Measurements from ENCODE around the gene SRGAP2B.
A peak's percentile ranks its signal among the peaks of the same experiment; 100 is the strongest.
"Not testable (repeated sequence)": the region's sequence is repeated elsewhere in the genome, so short reads cannot be mapped to it uniquely, and the experiment has no call there.

Gene SRGAP2B

DNA sequence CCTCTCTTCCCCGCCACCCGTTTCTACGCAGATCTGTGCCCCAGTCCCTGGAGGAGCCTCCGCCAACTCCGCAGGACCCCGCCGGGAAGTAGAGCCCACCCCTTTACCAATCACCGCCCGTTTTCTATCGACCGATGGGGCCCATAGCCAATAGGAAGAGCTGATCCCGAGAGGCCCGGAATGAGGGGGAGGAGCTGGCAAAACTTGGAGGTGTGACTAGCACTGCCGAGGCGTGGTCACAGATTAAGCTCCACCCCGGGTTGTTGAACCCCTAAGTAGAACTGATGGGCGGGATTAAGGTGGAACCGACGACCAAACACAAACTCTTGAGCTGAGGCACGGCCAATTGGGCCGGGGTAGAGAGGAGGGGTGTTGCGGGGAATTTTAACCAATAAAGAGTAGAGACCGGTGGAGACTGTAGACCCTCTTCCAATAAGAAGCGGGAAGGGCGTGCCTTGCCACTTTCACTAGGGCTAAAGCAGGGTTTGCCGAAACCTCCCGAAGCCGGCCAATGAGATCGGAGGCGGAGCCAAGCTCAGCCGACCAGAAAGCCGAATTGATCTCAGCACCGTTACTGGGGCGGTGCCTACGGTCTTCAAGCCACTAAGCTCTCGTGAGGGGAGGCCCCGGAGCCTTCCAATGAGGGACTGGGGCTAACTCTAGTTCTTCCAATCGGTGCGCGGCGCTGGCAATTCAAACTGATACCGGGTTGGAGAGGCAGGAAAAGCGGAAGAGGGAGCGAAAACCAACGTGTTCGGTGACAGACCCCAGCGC is at the start of gene SRGAP2B, which contains the start of gene FAM72D:
Gene SRGAP2B, minus strand, starts transcription at position 45 of the 774 bp plus-strand sequence. CDS start 2,427 bp downstream, outside the sequence.
Gene FAM72D, plus strand, starts transcription at position 691 of the 774 bp plus-strand sequence. CDS start 874 bp downstream, outside the sequence.
- H3K4me3 ChIP-seq = peak within 1 kb of the TSS; percentile 60
- not testable (repeated sequence) for DNase-seq (ENCODE audit: low read depth, low spot score); H3K27ac ChIP-seq; H3K9ac ChIP-seq (ENCODE audit: insufficient read length); H3K36me3 ChIP-seq (ENCODE audit: insufficient read depth, low read length); H3K9me3 ChIP-seq (ENCODE audit: low read depth, low read length)

DNA sequence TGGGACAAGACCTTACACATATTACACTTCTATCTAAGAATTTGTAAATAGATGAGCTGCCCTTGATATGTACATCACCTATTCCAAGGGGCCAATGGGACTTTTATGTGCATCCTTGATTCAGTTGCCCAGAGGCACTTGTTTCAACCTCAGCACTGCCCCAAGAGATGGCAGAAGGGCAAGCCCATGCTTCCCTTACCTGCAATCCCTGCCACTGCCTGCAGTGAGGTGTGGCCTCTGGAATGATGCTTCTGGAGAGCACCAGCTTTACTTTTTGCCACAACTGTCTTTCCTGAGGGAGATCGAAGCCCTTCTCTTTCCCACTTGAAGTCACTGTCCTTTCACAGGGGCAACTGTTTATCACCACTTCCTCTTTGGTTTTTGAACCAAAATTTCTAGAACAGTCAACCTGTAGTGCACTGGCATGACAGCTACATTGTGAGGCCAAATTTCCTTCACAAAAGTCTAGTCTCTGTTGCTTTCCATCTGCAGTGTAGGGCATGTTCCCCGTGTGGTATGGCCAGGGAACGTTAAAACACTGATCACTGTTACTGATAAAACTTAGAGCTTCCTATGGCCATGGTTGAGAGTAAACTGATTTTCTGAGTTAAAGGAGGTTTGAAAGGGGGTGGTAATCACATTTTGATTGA is 49.3 kb upstream of the SRGAP2B start:
- not testable (repeated sequence) for H3K27ac ChIP-seq; H3K9ac ChIP-seq (ENCODE audit: insufficient read length); H3K9me3 ChIP-seq (ENCODE audit: low read depth, low read length); H3K36me3 ChIP-seq (ENCODE audit: insufficient read depth, low read length); H3K4me3 ChIP-seq; DNase-seq (ENCODE audit: low read depth, low spot score)

DNA sequence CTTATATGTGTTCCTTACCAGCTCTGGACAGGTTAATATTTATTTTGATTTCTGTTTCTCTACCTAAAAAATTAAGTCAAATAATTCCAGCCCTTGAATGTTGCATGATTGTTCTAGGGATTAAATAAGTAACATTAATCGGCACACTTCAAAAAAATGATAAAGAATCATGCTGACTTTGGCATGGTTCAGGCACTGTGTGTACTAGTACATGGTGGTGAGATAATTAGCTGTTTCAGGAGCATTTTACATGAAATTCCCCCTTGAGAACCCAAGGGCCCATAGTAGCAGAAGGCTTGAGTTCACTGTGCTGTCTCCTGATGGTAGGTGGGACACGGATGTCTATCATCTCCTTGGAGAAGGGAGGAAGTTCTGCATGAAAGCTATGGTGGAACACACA is 45.4 kb upstream of the SRGAP2B start:
- not testable (repeated sequence) for H3K36me3 ChIP-seq (ENCODE audit: insufficient read depth, low read length); H3K9ac ChIP-seq (ENCODE audit: insufficient read length); DNase-seq (ENCODE audit: low read depth, low spot score); H3K9me3 ChIP-seq (ENCODE audit: low read depth, low read length); H3K4me3 ChIP-seq; H3K27ac ChIP-seq

DNA sequence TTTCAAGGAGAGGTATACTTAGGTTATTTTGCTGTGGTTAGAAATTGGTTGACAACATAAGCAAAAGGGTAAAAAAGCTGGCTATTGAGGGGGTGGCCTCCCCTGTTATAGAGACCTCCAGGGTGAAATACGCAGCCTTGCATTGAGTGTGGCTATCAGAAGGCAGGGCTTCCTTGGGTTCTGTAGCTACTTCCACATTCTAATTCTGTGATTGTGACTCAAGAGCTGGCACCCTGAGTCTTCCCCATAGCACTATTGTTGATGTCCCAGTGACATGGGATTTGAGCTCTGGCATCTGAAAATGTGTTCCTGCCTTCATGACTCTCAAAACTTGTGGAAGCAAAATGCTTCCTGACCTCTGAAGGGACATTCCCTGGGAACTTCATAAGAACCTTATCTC is 39.3 kb upstream of the SRGAP2B start:
- H3K27ac ChIP-seq; DNase-seq (ENCODE audit: low read depth, low spot score); H3K4me3 ChIP-seq; H3K9me3 ChIP-seq (ENCODE audit: low read depth, low read length); H3K36me3 ChIP-seq (ENCODE audit: insufficient read depth, low read length); H3K9ac ChIP-seq (ENCODE audit: insufficient read length): not testable (repeated sequence)

DNA sequence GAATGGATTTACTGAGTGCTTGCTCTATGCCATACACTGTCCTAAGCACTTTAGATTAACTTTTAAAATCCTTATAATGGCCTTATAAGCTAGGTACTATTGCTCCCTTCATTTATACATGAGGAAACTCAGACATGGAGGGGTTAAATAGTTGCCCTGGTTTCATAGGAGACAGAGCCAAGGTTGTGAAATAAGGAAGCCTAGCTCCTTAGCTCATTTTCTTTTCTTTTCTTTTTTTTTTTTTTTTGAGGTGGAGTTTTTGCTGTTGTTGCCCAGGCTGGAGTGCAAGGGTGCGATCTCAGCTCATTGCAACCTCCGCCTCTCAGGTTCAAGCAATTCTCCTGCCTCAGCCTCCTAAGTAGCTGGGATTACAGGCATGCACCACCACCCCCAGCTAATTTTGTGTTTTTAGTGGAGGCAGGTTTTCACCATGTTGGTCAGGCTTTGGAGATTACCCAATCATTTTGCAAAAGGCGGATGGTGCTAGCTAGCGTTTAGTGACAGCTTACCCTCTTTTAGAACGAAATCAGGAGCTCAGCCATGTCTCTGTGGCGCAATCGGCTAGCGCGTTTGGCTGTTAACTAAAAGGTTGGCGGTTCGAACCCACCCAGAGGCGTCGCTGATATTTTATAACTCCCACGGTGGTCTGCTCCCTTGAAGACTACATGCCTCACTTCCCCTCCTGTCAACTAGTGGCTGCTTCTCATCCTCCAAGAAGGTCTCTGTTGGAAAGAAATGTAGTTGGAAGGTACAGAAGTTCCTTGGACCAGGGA is 33.8 kb upstream of the SRGAP2B start:
- not testable (repeated sequence) for H3K27ac ChIP-seq; DNase-seq (ENCODE audit: low read depth, low spot score); H3K4me3 ChIP-seq

DNA sequence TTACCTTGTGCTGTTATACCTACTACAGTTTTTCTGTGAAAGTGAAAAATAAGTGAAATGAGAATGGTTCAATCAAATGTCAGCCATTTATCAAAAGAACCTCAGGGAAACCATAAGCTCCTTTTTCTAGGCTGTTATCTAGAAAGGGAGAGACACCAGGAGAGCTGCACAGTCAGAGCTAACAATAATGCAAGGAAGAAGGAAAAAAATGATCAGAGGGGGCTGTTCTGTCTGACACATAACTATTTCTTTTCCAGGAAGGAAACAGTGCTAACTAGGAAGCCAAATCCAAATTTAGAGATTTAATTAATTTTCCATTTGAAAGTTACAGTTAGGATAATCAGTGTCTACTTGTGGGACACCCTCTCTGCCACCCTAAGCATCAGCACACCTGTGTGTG is 32.0 kb upstream of the SRGAP2B start:
- H3K27ac ChIP-seq; H3K9me3 ChIP-seq (ENCODE audit: low read depth, low read length); DNase-seq (ENCODE audit: low read depth, low spot score); H3K9ac ChIP-seq (ENCODE audit: insufficient read length); H3K4me3 ChIP-seq; H3K36me3 ChIP-seq (ENCODE audit: insufficient read depth, low read length): not testable (repeated sequence)

More for the DNA sequence above, 33.8 kb upstream of the SRGAP2B start:
- H3K9ac ChIP-seq (ENCODE audit: insufficient read length); H3K36me3 ChIP-seq (ENCODE audit: insufficient read depth, low read length); H3K9me3 ChIP-seq (ENCODE audit: low read depth, low read length): not testable (repeated sequence)

DNA sequence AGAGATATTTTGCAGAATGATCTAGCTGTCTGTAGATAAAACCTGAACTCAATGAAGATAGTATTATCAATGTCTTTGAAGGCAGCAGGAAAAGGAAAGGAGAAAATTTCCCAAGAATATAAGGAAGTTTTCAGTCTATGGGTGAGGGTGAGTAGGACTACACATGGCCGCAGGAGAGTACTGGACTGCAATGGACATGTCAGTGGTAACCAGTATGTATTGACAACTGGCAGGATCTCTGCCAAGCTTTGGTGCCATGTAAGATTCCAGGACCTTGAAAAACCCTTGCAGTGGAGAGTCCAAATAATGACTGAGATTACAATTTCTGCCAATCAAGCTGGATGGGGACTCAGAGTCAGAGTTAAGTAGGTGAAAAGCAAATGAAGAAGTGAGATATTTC is 30.0 kb upstream of the SRGAP2B start:
- not testable (repeated sequence) for H3K36me3 ChIP-seq (ENCODE audit: insufficient read depth, low read length); H3K4me3 ChIP-seq; H3K9ac ChIP-seq (ENCODE audit: insufficient read length); H3K9me3 ChIP-seq (ENCODE audit: low read depth, low read length); H3K27ac ChIP-seq; DNase-seq (ENCODE audit: low read depth, low spot score)

DNA sequence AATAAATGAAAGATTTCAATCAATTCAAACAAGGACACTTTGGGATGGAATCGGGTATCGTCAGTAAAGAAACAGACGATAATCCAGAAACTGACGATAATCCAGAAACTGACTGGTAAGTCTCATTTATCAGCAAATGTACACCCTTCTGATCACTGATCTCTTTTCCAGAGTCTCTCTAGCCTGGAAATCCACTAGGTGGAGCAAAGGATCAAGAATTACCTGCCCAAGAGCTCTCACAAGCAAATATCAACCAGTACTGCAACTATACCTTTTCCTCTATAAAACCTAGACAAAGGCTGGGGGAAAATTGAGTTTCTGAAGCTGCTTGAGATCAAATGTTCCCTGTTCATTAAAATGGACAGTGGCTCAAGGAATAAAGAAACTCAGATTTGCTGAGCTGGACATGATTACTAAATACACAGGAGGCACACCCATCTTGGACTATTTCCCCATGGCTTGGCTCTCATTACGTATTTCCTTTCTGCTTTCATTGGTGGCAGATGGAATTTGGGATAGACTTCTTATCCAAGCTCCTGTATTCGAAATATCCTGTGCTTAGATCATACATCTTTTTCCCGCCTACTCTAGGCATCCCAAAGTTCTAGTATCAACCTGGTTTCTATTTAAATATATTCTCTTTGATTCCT is 29.0 kb upstream of the SRGAP2B start:
- H3K9me3 ChIP-seq (ENCODE audit: low read depth, low read length); DNase-seq (ENCODE audit: low read depth, low spot score); H3K36me3 ChIP-seq (ENCODE audit: insufficient read depth, low read length); H3K9ac ChIP-seq (ENCODE audit: insufficient read length); H3K27ac ChIP-seq; H3K4me3 ChIP-seq: not testable (repeated sequence)

DNA sequence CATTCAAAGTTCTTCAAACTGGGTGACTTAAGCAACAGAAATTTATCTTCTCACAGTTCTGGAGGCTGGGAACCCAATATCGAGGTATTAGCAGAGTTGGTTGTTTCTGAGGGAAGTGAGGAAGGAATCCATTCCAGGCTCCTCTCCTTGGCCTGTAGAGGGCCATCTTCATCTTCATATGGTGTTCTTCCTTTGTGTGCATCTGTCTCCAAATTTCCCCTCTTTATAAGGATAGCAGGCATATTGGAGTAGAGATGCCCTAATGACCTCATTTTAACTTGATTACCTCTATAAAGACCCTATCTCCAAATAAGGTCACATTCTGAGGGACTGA is 27.9 kb upstream of the SRGAP2B start:
- H3K9ac ChIP-seq (ENCODE audit: insufficient read length); H3K36me3 ChIP-seq (ENCODE audit: insufficient read depth, low read length); H3K9me3 ChIP-seq (ENCODE audit: low read depth, low read length); H3K4me3 ChIP-seq; H3K27ac ChIP-seq; DNase-seq (ENCODE audit: low read depth, low spot score): not testable (repeated sequence)

DNA sequence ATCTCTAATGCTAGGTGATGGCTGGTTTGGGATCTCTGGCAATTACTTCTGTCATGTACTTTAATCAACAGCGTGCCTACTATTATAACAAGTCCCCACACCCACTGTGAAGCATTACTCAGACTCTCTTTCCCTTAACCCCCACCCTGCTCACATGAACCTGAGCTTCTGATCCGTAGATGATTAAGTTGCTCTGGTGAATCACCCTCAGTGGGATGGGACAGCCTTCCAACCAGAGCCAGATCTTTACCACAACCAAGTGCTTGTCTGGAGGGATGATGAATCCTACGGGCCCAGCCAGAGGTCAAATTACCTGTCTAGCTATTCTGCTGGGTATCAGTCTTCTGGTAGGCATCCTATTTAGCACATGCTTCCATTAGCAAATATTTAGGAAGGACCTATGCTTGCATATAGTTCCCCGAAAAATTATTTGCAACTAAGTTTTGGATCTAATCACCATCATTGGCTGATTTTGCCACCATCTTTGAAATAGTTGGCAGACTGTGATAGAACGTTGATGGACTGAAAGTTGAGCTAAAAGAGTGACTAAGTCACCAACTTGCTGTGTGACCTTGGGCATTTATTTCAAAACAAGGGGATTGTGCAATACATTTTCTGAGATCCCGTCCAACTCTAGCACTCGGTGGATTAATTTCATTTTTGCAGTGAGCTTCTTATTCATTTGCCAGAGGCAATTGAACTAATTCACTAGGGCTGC is 27.4 kb upstream of the SRGAP2B start:
- H3K27ac ChIP-seq; H3K4me3 ChIP-seq; H3K9ac ChIP-seq (ENCODE audit: insufficient read length); H3K9me3 ChIP-seq (ENCODE audit: low read depth, low read length); DNase-seq (ENCODE audit: low read depth, low spot score); H3K36me3 ChIP-seq (ENCODE audit: insufficient read depth, low read length): not testable (repeated sequence)

DNA sequence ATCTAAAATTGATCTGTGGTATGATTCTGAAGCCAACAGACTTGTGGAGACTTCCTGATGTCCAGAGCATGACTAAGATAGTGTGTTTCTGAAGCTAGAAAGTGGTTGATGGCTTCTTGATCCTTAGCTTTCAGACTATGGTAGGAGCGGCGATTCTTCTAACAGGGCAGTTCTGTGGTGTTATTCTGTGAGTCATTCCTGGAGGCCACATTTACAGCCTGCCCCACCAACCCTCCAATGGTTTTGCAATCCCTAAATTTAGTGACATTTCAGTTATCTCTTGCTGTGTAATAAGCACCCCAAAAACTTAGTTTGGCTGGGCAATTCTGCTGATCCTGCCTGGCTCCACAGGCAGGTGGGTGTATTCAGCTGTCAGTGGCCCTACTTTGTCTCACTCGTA is 24.7 kb upstream of the SRGAP2B start:
- not testable (repeated sequence) for H3K4me3 ChIP-seq; H3K36me3 ChIP-seq (ENCODE audit: insufficient read depth, low read length); H3K9me3 ChIP-seq (ENCODE audit: low read depth, low read length); H3K27ac ChIP-seq; H3K9ac ChIP-seq (ENCODE audit: insufficient read length); DNase-seq (ENCODE audit: low read depth, low spot score)

DNA sequence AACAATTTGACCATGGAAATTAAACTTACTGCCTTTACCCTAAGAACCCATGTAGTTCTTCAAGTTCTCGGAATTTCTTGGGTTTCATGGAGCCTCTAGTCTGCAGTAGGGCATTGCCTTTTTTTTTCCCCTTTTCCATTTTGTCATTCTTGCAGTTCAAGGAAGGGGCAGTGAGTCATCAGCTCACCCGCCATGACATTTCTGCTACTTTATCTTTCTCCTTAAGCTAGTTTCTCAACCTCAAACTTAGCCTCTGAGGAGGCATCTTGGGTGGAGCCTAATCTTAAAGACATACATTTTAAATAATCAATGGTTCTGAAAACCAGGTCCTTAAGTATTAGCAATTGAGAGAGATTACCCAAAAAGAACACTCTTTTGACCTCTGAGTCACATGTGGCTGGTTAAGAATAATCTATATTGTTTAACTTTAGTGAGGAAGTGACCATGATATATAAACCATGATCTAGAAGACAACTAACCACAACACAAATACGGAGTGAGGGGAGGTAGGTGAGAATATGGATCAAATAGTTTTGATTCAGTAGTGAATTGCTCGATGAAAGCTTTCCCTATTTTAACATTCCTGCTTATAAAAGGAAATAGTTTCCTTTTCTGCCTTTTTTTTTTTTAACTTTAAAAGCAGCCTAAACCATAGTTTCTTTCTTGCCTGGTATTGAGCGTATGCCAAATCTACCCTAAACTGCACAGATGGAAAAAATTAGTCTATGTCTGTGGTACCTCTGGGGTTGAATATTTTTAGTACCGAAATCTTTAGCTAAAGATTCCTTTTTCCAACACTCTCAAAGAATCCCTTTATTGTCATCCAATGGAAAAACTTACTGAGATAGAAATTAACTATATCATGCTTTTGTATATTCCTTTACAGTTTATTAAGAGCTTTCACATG is 20.7 kb upstream of the SRGAP2B start:
- H3K4me3 ChIP-seq; H3K9ac ChIP-seq (ENCODE audit: insufficient read length); H3K9me3 ChIP-seq (ENCODE audit: low read depth, low read length); DNase-seq (ENCODE audit: low read depth, low spot score); H3K36me3 ChIP-seq (ENCODE audit: insufficient read depth, low read length); H3K27ac ChIP-seq: not testable (repeated sequence)

DNA sequence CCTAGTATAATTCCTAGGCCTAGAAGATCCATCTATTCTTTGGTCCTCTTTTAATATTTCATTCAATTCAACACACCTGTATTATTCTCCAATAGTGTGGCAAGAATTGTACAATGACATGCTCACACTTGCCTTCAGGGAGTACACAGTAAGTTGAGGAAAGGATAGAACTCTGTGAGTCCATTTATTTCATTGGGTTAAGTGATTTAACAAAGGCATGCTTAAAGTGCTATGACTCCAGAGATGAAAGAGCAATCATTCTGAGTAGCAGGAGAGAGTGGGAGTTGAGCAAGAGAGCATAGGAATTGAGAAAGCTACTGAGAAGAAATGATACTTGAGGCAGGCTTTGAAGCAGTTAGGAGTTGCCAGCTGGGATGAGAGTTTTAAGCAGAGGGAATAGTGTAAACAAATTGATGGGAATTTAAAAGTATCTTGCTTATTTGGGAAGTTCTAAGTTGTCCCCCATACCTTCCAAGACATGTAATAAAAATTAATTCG is 19.5 kb upstream of the SRGAP2B start:
- DNase-seq (ENCODE audit: low read depth, low spot score); H3K9me3 ChIP-seq (ENCODE audit: low read depth, low read length): not testable (repeated sequence)

More for the DNA sequence above, 19.5 kb upstream of the SRGAP2B start:
- not testable (repeated sequence) for H3K9ac ChIP-seq (ENCODE audit: insufficient read length); H3K27ac ChIP-seq; H3K36me3 ChIP-seq (ENCODE audit: insufficient read depth, low read length); H3K4me3 ChIP-seq

Measured in SK-N-MC (cell line).